Measurements from ENCODE around the gene HIC1. TPM values are rescaled to one million over a fixed set of nuclear protein-coding genes. Genes with fewer than 3 reads are reported as not detected.

Gene HIC1
- total and polyA plus RNA-seq, 2 experiments from 2014 or later, result 0.88 to 3.7 TPM

DNA sequence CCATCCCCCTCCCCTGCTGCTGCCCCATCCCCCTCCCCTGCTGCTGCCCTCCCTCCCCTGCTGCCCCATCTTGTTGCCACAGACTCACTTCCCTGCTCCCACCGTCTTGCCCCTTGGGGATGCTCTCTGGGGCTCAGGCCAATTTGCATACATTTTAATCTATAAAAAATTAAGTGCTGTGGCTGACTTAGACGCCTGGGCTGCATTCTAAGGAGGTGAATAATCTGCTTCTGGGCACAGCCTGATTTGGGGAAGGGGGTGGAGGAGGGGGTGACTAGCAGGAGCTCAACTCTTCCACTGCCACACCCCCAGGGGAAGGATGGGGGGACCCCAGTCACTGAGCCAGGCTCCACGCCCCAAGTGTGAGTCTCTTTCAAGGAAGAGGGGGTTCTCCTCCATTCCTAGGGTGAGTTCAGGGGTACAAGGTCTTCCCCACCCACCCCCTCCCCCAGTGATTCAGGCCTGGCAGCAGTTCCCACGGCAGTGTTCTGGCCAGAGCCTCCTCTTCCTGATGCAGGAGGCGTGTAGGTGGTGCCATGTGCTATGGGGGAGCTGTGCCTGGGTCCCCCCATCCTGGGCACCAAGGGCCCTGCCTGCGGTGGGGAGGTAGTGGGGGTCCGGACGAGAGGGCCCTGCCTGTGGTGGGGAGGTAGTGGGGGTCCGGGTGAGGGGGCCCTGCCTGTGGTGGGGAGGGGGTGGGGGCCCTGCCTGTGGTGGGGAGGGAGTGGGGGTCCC lies 19.9 kb upstream of the HIC1 start:
- TF ChIP-seq, protein P1, sequence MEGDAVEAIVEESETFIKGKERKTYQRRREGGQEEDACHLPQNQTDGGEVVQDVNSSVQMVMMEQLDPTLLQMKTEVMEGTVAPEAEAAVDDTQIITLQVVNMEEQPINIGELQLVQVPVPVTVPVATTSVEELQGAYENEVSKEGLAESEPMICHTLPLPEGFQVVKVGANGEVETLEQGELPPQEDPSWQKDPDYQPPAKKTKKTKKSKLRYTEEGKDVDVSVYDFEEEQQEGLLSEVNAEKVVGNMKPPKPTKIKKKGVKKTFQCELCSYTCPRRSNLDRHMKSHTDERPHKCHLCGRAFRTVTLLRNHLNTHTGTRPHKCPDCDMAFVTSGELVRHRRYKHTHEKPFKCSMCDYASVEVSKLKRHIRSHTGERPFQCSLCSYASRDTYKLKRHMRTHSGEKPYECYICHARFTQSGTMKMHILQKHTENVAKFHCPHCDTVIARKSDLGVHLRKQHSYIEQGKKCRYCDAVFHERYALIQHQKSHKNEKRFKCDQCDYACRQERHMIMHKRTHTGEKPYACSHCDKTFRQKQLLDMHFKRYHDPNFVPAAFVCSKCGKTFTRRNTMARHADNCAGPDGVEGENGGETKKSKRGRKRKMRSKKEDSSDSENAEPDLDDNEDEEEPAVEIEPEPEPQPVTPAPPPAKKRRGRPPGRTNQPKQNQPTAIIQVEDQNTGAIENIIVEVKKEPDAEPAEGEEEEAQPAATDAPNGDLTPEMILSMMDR (IDR thresholded peaks at IDR 0.05; ENCODE audit: low read depth, low read length), result no peak
- Histone ChIP-seq H3K9me3 (ENCODE audit: low read depth) (no peaks in the 10 kb centered on the region), H3K36me3 (peaks cover 2% of the 10 kb centered on the region), H3K4me1 (ENCODE audit: low read depth) (peaks cover 5% of the 10 kb centered on the region), H3K27me3 (no peaks in the 10 kb centered on the region), H3K4me3 (no peak overlapping the region), H3K27ac (no peak overlapping the region)
- peak in 1 of 2 donors; percentile 90 for DNase-seq (ENCODE audit: low read depth in 1 of 2, low spot score in 1 of 2)

DNA sequence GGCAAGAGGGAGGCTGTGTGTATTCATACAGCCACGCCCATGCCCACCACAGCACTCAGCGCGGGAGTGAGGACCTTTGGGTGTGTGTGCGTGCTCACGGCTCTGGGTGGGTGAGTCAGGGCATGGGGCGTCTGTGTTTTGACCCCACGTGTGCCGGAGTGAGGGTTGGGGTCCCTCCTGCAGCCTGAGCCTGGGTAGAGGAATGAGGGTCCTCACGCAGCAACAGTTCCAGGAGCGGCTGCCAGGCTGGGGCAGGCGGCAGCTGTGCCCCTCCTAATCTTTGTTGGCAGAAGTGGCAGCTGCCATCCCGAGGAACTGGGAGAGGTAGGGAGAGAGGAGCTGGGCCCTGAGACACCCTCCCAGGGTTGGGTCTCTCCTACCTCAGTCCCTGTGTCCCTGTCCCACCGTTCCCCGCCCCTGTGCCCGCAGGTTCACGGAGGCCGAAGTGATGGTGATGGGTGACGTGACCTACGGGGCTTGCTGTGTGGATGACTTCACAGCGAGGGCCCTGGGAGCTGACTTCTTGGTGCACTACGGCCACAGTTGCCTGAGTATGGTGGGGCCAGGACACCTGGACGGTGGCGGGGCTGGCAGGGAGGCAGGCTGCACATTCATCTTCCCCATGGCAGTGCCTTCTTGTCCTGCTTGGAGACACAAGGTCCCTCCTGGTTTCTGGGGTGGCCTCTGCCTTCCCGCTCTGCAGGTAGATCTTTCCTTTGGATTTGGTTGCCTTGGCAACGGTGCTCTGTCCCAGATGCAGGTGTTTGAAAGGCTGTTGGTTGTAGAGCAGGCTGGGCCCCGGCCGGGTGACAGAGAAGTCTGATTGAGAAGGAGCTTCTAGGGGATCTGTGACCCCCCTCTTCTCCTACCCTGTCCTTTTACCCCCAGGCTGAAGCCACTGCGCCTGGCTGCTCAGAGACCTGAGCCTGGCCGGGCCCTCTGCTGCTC lies 19.1 kb upstream of the HIC1 start:
- DNase-seq (ENCODE audit: low read depth in 1 of 2, low spot score in 1 of 2), result no peak
- TF ChIP-seq, protein P1 (IDR thresholded peaks at IDR 0.05; ENCODE audit: low read depth, low read length), result no peak
- H3K4me3 ChIP-seq, result no peak overlapping the region
- H3K27me3 ChIP-seq, result no peaks in the 10 kb centered on the region
- H3K9me3 ChIP-seq (ENCODE audit: low read depth), result no peaks in the 10 kb centered on the region
- no peak overlapping the region for H3K27ac ChIP-seq
- H3K4me1 ChIP-seq (ENCODE audit: low read depth), result peaks cover 4% of the 10 kb centered on the region
- peaks cover 2% of the 10 kb centered on the region for H3K36me3 ChIP-seq

DNA sequence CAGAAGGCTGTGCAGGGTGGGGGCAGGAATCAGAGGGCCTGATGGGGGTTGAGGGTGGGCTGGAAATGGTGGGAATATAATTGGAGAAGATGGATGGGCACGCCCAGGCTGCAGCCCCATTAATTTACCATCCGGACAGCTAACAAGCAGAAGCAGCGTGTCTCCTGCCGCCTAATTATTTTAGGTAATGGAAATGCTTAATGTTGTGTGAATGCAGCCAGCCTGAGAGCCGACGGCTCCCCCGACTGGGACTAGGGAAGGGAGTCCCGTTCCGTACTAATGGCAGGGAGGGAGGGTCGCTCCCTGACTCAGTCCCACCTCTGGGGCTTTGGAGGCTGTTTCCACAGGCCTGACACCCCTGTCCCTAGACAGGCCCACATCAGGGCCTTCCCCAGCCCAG lies 17.7 kb upstream of the HIC1 start:
- peaks cover 4% of the 10 kb centered on the region for H3K4me1 ChIP-seq (ENCODE audit: low read depth)
- H3K36me3 ChIP-seq, result peaks cover 2% of the 10 kb centered on the region
- H3K27me3 ChIP-seq, result no peaks in the 10 kb centered on the region
- TF ChIP-seq, protein P1 (IDR thresholded peaks at IDR 0.05; ENCODE audit: low read depth, low read length), result no peak
- H3K27ac ChIP-seq, result no peak overlapping the region
- no peak for DNase-seq (ENCODE audit: low read depth in 1 of 2, low spot score in 1 of 2)
- no peak overlapping the region for H3K4me3 ChIP-seq
- no peaks in the 10 kb centered on the region for H3K9me3 ChIP-seq (ENCODE audit: low read depth)

DNA sequence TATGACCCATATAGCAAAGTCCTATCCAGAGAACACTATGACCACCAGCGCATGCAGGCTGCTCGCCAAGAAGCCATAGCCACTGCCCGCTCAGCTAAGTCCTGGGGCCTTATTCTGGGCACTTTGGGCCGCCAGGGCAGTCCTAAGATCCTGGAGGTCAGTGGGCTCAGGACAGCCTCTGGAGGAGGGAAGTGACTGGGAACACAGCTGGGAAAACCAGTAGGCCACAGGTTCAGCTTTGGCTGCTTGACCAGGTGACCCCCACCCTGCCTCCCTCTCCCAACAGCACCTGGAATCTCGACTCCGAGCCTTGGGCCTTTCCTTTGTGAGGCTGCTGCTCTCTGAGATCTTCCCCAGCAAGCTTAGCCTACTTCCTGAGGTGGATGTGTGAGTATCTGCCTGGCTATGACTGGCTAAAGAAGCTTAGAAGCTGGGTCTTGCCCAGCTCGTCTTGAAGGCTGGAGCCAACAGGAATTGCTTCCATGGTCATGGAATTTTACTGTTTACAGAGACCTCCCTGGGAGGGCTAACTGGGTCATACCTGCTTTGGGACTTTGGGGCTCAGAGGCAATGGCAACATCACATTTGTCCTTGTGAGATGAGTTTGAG lies 14.6 kb upstream of the HIC1 start:
- no peak overlapping the region for H3K27ac ChIP-seq
- TF ChIP-seq, protein P1 (IDR thresholded peaks at IDR 0.05; ENCODE audit: low read depth, low read length), result no peak
- H3K36me3 ChIP-seq, result peaks cover 7% of the 10 kb centered on the region
- DNase-seq (ENCODE audit: low read depth in 1 of 2, low spot score in 1 of 2), result no peak
- H3K4me1 ChIP-seq (ENCODE audit: low read depth), result peaks cover 4% of the 10 kb centered on the region
- no peak overlapping the region for H3K4me3 ChIP-seq
- no peaks in the 10 kb centered on the region for H3K9me3 ChIP-seq (ENCODE audit: low read depth)
- H3K27me3 ChIP-seq, result no peaks in the 10 kb centered on the region

DNA sequence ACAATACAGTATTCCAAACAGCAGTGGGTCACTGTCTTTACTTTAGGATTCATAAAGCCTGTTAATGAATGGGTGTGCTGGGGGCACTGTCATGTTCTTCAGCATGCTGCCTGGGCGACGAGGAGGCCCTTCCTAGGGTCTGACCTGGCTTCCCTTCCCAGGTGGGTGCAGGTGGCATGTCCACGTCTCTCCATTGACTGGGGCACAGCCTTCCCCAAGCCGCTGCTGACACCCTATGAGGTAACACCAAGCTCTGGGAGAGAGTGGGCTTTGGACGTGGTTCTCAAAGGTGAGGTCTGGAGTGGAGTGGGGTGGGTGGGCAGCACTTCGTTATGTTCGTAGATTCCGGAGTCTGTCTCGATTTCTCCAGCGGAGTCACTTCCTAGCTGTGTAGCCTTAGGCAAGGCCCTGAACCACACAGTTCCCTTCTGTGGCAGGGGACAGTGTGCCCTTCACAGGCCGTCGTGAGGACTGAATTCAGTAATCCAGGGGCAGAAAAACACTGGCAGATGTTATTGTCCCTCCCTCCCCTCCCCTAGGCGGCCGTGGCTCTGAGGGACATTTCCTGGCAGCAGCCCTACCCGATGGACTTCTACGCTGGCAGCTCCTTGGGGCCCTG lies 13.9 kb upstream of the HIC1 start:
- no peaks in the 10 kb centered on the region for H3K27me3 ChIP-seq
- H3K4me3 ChIP-seq, result peak overlapping the region; percentile 61
- no peaks in the 10 kb centered on the region for H3K9me3 ChIP-seq (ENCODE audit: low read depth)
- peak overlapping the region; percentile 57 for H3K27ac ChIP-seq
- TF ChIP-seq, protein P1 (IDR thresholded peaks at IDR 0.05; ENCODE audit: low read depth, low read length), result no peak
- H3K4me1 ChIP-seq (ENCODE audit: low read depth), result peaks cover 4% of the 10 kb centered on the region
- H3K36me3 ChIP-seq, result peaks cover 7% of the 10 kb centered on the region
- DNase-seq (ENCODE audit: low read depth in 1 of 2, low spot score in 1 of 2), result no peak
